HG03108 (cell line): Measurements from ENCODE around the gene SFXN3.

Experiments
- ATAC-seq: cut with Tn5 transposase; IDR thresholded peaks from one replicate; pipeline ENCODE4 v1.9.1; 2021; ENCODE audit warnings: moderate library complexity; ENCODE audit not compliant: unreplicated experiment

The SFXN3 gene

GRCh38 chr10:101071267-101071884, 40.3 kb downstream of the SFXN3 start:
- no peak for ATAC-seq

- ATAC-seq, result no peak
Measured at GRCh38 chr10:101071885-101072433, 40.9 kb downstream of the SFXN3 start.

GRCh38 chr10:101072923-101073322, 41.9 kb downstream of the SFXN3 start:
- ATAC-seq, result no peak

GRCh38 chr10:101073631-101074030, 42.6 kb downstream of the SFXN3 start:
- ATAC-seq, result no peak

- ATAC-seq, result no peak
Measured at GRCh38 chr10:101075775-101076174, 44.7 kb downstream of the SFXN3 start.

GRCh38 chr10:101076630-101077029, 45.6 kb downstream of the SFXN3 start:
- ATAC-seq, result no peak

- no peak for ATAC-seq
Measured at GRCh38 chr10:101079874-101080273, 48.8 kb downstream of the SFXN3 start.

GRCh38 chr10:101080933-101081931, 50.2 kb downstream of the SFXN3 start:
- ATAC-seq, result no peak

- ATAC-seq, result no peak
Measured at GRCh38 chr10:101085846-101086245, 54.8 kb downstream of the SFXN3 start.

- no peak for ATAC-seq
Measured at GRCh38 chr10:101087376-101087775, 56.3 kb downstream of the SFXN3 start.

- no peak for ATAC-seq
Measured at GRCh38 chr10:101087965-101088364, 56.9 kb downstream of the SFXN3 start.

- ATAC-seq, result no peak
Measured at GRCh38 chr10:101089520-101090299, 58.7 kb downstream of the SFXN3 start.

GRCh38 chr10:101090597-101090996, 59.6 kb downstream of the SFXN3 start:
- no peak for ATAC-seq
